Activated CD4-positive, alpha-beta T cell treated with anti-CD3 and anti-CD28 coated beads, Interleukin-10, Interleukin-2, amounts not matched to agents 100 ng/mL and 50 ng/mL, durations not matched to agents 16 hours and 8 hours (primary cell): ENCODE results near the gene MAZ.
A peak's percentile ranks its signal among the peaks of the same experiment; 100 is the strongest.
"Not testable (repeated sequence)": the region's sequence is repeated elsewhere in the genome, so short reads cannot be mapped to it uniquely, and the experiment has no call there.

ENCODE experiments used
- DNase-seq: peaks from one replicate; pipeline ENCODE4 v3.0.0-alpha.2; 2020

The MAZ gene

DNA sequence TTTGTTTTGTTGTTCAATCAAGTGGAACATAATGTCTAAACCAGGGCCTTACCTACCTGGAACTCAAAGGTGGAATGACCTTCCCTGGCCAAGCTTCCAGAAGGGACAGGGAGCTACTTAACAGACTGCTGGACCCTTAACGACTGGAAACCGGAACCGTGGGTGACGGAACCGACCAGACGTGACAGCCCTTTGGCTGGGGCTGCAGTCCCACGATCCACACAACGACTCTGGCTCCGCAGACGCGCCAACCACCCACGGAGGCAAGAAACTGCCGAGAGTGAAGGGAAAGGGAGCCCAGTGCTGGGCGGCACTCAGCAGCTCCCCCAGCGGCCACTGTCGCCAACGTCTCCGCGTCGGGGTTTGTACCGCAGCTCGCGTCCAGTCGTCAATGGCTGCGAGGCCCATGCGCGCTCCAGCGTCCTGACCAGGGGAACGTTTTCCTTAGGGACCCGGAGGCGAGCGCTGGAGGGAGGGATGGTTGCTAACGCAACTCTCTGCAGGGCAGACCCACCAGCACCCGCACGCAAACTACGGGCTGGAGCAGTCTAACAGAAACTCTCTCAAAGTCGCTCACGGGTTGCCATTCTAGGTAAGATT is 21.3 kb upstream of the MAZ start:
- DNase-seq, result peak; percentile 79

DNA sequence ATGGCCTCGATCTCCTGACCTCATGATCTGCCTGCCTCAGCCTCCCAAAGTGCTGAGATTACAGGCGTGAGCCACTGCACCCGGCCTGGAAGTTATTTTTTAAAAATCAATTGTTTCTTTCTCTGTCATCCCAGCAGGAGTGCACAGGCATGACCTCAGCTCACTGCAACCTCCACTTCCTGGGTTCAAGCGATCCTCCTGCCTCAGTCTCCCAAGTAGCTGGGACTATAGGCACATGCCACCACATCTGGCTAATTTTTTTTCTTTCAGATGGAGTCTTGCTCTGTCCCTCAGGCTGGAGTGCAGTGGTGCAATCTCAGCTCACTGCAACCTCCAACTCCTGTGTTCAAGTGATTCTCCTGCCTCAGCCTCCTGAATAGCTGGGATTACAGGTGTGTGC is 19.2 kb upstream of the MAZ start:
- not testable (repeated sequence) for DNase-seq

DNA sequence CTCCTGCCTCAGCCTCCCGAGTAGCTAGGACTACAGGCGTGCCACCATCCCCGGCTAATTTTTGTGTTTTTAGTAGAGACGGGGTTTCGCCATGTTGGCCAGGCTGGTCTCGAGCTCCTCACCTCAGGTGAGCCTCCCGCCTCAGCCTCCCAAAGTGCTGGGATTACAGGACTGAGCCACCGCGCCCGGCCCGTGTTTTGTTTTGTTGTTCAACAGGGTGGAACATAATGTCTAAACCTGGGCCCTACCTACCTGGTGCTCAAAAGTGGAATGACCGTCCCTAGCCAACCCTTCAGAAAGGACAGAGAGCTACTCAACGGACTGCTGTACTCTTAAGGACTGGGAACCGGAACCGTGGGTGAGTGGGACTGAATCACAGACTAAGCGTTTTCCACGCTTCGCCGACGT is 16.6 kb upstream of the MAZ start:
- no peak for DNase-seq

DNA sequence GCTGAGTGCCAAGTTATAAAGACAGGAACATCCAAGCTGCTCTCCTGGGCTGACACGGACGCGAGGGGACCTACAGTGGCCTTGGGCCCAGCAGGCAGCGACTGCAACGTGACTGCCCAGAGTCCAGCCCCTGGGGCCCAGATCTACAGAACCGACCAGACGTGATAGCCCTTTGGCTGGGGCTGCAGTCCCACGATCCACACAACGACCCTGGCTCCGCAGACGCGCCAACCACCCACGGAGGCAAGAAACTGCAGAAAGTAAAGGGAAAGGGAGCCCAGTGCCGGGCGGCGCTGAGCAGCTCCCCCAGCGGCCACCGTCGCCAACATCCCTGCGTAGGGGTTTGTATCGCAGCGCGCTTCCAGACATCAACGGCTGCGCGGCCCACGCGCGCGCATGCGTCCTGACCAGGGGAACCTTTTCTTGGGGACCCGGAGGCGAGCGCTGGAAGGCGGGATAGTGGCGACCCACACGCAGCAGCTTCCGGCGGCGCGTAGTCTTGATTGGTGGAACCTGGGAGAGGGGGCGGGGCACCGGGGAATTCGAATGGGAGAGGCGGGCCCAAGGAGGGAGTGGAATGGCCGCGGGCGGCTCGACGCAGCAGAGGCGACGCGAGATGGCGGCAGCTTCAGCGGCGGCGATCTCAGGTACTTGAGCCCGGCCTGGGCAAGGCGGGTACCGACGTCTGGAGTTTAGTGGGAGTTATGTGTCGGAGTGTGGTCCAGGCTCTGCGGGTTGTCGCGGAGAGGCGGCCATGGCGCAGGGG is 16.0 kb upstream of the MAZ start, which contains the start of gene KIF22:
Gene KIF22 (plus strand): TSS at position 569 of the 766 bp plus-strand sequence. CDS start 9 bp downstream, at position 578.
- DNase-seq, result peak; percentile 100

DNA sequence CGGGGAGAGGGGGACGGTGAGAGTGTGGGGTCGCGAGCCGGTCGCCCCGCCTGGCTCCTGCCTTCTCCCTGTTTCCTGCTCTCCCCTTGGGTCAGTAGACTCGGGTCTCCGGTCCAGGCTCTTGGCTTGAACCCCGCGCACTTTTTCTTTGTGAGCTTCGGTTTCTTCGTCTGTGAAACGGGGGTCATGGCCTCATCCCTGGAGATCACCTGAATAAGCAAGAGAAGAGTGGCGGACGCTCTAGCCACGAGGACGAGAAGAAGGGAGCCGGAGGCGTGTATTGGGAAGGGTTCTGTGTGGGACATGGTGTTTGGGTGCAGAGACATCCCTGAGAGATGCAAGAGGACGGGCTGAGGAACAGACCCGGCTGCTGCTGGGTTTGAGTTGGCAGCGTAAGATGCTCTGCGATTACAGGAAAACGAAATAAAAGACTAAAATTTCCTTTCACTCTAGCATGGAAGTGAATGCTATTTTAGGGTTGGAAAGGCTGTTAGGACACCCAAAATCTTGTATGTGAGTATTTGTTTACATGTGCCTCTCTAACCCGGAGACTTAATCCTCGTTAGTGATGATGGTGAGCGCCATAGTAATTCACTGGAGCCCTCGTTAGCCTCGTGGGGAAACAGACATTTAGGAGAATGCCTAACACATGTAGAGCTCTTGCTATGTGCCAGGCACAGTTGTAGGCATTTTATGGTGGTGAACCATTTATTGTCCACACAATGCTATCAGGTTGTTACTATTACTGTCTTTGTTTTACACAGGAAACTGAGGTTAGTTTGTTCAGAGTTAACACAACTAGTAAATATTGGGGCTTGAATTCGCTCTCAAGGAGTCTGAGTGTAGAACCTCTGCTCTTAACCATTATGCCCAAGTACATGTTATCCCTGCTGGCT is 15.1 kb upstream of the MAZ start:
- peak; percentile 31 for DNase-seq

DNA sequence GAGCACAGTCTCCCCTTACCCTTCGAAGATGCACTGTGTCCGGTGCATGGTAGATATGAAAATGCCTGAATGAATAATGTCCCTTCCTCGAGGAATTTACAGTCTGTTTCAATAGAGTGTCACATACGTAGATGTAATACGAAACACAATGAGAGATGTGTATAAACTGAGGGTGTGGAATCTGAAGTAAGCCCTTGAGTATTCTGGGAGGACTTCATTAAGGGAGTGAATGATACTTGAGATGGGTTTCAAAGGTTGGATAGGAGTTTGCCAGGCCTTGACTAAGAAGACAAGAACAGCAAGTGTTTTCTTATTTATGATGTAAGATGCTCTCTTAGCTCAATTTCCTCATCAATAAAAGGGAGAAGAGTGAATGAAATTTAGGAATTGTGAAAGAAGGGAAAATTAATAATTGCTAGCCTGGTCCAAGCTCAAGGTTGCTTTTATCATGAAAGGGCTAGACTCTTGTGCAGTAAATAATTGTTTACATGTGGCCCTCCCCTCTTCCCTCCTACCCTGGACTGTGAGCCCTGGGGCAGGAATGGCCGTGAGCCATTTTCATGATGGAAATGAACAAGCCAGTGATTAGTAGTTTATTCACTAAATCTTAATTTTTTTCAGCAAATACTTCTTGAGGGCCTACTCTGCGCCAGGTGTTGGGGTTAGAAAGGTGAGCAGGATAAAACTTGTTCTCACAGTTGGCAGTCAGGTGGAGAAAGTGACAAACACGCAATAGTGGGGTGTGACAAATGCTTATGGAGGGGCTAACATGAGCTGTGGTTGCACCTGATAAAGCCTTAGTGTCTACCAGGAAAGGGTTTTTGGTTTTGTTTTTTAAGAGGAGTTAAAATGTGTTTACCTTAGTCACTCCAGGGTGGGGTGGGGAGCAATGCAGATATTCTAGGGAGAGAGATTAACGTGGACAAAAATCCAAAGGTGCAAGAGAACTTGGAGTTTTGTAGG is 14.2 kb upstream of the MAZ start:
- DNase-seq, result no peak

DNA sequence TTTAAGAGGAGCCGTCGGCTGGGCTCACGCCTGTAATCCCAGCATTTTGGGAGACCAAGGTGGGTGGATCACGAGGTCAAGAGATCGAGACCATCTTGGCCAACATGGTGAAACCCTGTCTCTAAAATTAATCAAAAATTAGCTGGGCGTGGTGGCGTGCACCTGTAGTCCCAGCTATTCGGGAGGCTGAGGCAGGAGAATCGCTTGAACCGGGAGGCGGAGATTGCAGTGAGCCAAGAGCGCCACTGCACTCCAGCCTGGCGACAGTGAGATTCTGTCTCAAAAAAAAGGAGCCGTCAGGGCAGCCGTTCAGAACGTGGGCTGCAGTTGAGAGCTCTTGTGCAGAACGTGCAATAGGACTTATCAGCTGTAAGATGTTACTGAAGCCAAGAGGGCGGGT is 13.2 kb upstream of the MAZ start:
- not testable (repeated sequence) for DNase-seq

DNA sequence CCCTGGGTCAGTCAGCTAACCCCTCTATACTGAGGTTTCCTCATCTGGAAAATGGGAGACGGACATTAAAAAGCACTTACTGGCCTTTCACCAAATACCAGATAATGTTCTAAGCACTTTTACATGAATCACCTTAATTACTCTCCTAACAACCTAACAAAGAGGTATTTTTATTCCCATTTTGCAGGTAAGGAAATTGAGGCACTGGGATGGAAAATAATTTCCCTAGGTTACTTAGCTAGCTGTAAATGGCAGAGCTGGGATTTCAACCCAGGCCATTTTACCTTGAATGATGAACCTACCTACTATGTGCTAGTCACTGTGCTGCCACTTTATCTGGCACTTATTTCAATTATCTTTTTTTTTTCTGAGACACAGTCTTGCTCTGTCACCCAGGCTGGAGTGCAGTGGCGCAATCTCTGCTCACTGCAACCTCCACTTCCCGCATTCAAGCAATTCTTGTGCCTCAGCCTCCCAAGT is 12.1 kb upstream of the MAZ start:
- DNase-seq, result no peak

DNA sequence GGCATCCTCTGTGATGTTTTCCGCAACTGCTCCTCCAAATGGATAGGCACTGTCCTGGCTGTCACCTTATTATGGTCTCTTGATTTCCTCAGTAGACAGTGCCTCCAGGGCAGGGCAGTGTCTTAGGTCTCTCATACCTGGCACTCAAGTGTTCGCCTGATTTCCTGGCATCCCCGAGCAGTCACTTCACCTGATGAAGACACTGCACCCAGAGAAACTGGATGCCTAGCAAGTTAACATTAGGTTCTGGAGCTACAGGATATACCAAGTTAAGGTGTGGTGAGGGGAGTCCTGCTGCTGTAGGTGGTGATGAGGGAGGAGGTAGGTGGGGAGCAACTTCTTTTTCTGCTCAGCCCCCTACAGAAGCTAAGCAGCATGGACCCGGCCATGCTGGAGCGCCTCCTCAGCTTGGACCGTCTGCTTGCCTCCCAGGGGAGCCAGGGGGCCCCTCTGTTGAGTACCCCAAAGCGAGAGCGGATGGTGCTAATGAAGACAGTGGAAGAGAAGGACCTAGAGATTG is 3.9 kb upstream of the MAZ start:
- no peak for DNase-seq

DNA sequence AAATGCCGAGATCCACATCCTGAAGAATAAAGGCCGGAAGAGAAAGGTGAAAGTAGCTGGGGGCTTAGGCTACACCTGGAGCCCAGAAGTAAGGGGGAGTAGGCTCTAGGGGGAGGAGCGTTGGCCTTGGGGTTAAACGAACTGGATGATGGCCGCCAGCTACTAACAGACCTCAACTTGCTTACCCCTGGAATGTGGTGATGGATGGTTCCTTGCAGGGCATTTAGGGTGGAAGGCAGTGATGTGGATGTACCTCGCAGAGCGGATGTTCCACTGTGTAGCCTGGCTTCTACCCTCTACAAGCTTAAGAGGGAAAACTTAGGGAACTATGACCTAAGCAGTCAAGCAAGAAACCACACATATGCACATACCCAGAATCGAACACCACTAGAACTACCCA is 2.3 kb upstream of the MAZ start:
- DNase-seq, result no peak

DNA sequence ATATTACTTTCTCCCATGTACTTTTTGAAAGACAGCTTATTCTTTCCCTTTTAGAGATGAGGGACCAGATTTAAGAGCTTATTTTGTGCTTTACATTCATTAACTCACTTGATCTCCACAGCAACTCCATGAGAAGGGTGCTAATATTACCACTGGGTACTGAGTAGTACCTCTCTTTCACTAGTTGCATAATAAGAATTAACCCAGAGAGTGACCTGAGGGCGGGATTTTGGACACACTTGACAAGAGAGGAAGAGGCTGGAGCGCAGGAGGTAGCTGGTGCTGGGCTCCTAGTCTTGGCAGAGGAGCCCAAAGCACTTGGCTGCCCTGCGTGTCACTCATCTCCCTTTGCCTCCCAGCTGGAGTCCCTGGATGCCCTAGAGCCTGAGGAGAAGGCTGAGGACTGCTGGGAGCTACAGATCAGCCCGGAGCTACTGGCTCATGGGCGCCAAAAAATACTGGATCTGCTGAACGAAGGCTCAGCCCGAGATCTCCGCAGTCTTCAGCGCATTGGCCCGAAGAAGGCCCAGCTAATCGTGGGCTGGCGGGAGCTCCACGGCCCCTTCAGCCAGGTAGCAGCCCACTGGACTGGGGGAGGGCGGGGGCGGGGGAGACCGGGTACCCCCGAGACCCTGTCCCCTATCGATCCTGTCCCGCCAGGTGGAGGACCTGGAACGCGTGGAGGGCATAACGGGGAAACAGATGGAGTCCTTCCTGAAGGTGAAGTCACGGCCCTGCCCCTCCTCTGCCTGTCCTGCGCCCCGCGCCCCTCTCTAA is 1.7 kb upstream of the MAZ start:
- DNase-seq, result peak; percentile 19

DNA sequence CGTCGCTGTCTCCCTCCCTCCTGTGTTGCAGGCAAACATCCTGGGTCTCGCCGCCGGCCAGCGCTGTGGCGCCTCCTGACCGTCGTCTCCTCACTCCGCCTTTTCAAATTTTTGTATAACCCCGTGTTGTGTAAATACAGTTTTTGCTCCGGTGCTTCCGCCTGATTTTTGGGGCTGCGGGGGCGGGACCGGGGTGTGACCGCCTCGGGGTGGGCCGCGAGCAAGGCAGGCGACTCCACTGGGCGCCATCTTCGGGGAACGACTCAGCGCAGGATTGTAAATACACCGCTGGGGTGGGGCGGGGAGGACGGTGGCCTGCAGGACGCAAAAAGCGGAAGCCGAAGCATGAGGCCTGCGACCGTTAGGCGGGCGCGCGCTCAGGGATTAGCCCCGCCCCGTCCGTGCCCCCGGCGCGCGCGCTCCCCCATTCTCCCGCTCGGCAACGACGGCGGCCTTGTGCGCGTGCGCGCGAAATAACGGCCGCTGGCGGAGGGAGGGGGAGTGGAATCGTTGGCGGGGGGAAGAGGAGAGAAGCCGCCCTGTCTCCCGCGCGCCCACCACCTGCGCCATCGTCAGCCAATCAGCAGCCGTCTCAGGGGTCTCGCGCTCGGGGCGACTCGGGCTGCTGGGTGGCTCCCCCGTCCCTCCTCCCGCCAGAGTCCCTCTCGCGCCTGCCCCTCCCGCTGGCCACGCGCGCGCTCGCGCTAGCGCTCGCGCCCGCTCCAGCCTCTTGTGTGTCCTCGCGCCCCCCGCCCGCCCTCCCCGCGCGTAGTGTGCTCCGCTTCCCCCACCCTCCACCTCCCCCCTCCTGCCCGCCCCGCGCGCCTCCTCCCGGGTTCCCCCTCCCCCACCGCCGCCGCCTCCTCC is 864 bp upstream of the MAZ start:
- DNase-seq, result peak; percentile 98

DNA sequence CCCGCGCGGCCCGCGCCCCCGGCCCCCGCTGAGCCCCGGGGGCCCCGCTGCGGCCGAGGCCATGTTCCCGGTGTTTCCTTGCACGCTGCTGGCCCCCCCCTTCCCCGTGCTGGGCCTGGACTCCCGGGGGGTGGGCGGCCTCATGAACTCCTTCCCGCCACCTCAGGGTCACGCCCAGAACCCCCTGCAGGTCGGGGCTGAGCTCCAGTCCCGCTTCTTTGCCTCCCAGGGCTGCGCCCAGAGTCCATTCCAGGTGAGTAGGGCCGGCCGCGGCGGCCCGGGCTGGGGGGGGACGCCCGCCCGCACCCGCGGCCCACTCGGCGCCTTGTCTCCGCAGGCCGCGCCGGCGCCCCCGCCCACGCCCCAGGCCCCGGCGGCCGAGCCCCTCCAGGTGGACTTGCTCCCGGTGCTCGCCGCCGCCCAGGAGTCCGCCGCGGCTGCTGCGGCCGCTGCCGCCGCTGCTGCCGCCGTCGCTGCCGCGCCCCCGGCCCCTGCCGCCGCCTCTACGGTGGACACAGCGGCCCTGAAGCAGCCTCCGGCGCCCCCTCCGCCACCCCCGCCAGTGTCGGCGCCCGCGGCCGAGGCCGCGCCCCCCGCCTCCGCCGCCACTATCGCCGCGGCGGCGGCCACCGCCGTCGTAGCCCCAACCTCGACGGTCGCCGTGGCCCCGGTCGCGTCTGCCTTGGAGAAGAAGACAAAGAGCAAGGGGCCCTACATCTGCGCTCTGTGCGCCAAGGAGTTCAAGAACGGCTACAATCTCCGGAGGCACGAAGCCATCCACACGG is 504 bp downstream of the MAZ start:
- DNase-seq, result peak; percentile 79

DNA sequence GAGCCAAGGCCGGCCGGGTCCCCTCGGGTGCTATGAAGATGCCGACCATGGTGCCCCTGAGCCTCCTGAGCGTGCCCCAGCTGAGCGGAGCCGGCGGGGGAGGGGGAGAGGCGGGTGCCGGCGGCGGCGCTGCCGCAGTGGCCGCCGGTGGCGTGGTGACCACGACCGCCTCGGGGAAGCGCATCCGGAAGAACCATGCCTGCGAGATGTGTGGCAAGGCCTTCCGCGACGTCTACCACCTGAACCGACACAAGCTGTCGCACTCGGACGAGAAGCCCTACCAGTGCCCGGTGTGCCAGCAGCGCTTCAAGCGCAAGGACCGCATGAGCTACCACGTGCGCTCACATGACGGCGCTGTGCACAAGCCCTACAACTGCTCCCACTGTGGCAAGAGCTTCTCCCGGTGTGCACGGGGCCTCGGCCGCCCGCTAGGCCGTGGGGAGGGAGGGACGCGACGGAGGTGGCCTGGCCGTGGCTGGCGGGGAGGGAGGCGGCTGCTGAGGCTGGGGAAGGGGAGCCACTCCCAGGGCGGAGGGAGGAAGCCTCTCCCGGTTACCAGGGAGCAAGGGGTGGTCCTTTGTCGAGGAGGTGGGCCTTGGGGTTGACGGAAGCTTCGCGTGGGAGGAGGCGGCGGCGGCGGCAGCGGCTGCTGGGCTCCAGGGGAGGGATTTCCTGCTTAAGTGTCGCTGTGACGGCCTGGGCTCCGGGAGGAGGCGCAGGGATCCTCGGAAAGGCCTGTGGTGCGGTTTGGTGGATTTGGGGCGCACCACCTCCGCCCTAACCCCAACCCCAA is 1.3 kb downstream of the MAZ start:
- peak; percentile 95 for DNase-seq

DNA sequence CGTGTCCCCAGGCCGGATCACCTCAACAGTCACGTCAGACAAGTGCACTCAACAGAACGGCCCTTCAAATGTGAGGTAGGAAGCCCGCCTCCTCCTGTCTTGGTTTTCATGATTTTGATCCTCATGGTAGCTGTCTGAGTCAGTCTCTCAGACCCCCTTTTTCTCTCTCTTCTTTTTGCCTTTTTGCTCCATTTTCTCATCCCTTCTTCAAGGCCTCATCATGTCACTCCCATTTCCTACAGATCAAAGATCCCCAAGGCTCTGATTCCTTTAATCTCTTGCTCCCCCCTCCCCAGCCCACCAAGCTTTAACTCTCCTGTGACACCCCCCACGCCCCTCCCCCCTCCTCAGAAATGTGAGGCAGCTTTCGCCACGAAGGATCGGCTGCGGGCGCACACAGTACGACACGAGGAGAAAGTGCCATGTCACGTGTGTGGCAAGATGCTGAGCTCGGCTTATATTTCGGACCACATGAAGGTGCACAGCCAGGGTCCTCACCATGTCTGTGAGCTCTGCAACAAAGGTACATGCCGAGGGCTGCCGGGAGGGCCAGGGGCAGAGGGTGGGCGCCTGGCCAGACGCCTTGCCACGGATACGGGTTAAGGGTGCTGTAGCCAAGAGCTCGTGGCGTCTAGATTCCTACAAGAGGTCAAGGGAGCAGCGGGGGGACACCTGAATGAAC is 2.0 kb downstream of the MAZ start:
- DNase-seq, result peak; percentile 48

DNA sequence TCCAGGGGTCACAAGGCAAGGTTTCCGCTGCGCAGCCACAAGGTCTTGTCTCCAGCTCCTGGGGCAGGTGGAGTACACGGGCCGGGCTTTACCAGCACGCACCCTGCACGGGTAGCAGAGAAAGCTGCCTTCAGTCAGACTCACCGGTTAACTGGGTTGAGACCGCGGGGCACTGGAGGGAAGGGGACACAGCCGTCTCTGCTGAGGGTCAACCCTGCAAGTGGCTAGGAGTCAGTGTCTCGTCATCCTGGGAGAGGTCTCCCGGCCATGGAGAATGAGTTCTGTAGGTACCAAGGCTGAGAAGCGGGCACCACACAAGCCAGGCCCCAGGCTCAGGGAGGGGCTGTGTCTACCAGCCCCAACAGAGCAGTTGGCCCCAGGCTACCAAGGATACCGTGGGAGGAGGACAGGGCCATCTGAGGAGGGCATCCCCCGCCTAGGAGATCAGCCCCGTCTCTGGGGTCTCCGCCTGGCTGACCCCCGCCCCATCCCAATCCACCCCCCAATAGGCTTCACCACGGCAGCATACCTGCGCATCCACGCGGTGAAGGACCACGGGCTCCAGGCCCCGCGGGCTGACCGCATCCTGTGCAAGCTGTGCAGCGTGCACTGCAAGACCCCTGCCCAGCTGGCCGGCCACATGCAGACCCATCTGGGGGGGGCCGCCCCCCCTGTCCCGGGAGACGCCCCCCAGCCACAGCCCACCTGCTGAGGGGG is 2.9 kb downstream of the MAZ start:
- DNase-seq, result no peak
